Colonic mucosa (tissue), 4 donors: Measurements from ENCODE around the gene ZNF827. TPM values are rescaled to one million over a fixed set of nuclear protein-coding genes. Genes with fewer than 3 reads are reported as not detected.
A peak's percentile ranks its signal among the peaks of the same experiment; 100 is the strongest.

Source experiments
- DNase-seq: peaks from one replicate; pipeline ENCODE4 v3.0.0-alpha.2; 2020
- H3K27ac ChIP-seq: fragments of 200-600 bp; one replicate; pipeline ENCODE4 v1.8.0; 2021
- H3K27me3 ChIP-seq: fragments of 200-600 bp; one replicate; pipeline ENCODE4 v1.8.0; 2021
- H3K36me3 ChIP-seq: fragments of 200-600 bp; one replicate; pipeline ENCODE4 v1.8.0; 2021
- H3K4me1 ChIP-seq: fragments of 200-600 bp; one replicate; pipeline ENCODE4 v1.8.0; 2021; ENCODE audit warnings: mild to moderate bottlenecking
- H3K4me3 ChIP-seq: fragments of 200-600 bp; one replicate; pipeline ENCODE4 v1.8.0; 2021
- H3K9ac ChIP-seq, 2 donors: one replicate each; pipeline ENCODE4 v1.7.0; 2013; ENCODE audit warnings: control low read depth in 2 of 2, low read depth in 2 of 2, low read length in 2 of 2
- H3K9me3 ChIP-seq: fragments of 200-600 bp; one replicate; pipeline ENCODE4 v1.8.0; 2021
- CTCF ChIP-seq: fragments of 200-600 bp; IDR thresholded peaks from one replicate; pipeline ENCODE4 v1.8.0; 2022; ENCODE audit warnings: antibody characterized with exemption, mild to moderate bottlenecking
- intact Hi-C: fragments of 100-400 bp; cut with DNase I; formaldehyde crosslinking; loops from one replicate; pipeline ENCODE4 v1.14.1; 2022
- total RNA-seq, 2 donors: library from RNA; stranded (reverse); fragmentation: NEBNext Ultra II Directional in 1 of 2; extraction: Animal tissue kit (Norgen Biotek cat#: 25700) in 1 of 2; gene quantifications; one replicate each; pipeline ENCODE4 v1.2.1, GENCODE V29; 2021
- donor health status: healthy.
- donor health status: DM: no; HTN: no; CAD: no.
- donor health status: DM: no; HTN: no; CAD: no.

ZNF827 gene
- total RNA-seq, 2 donors from 2014 or later, result 17.9 to 19.7 TPM

- Histone ChIP-seq H3K27ac (no peak overlapping the region), H3K9ac (no peak overlapping the region), H3K4me1 (peaks cover 3% of the 10 kb centered on the region), H3K9me3 (no peaks in the 10 kb centered on the region), H3K4me3 (no peak overlapping the region), H3K27me3 (no peaks in the 10 kb centered on the region), H3K36me3 (no peaks in the 10 kb centered on the region)
- intact Hi-C loops, result no loop called here
- no peak for TF ChIP-seq CTCF
- DNase-seq, result no peak
Measured at GRCh38 chr4:145884775-145885174, 53.8 kb downstream of the ZNF827 start.

- intact Hi-C loops, result no loop called here
- DNase-seq, result no peak
- Histone ChIP-seq H3K4me1 (peaks cover 3% of the 10 kb centered on the region), H3K27ac (no peak overlapping the region), H3K36me3 (no peaks in the 10 kb centered on the region), H3K4me3 (no peak overlapping the region), H3K9me3 (no peaks in the 10 kb centered on the region), H3K9ac (no peak overlapping the region), H3K27me3 (no peaks in the 10 kb centered on the region)
- TF ChIP-seq CTCF, result no peak
Measured at GRCh38 chr4:145883101-145883694, 55.4 kb downstream of the ZNF827 start.

- TF ChIP-seq CTCF, result no peak
- intact Hi-C loops, result no loop called here
- peak overlapping the region in 1 of 2 donors; percentile 49 for H3K9ac ChIP-seq
- no peaks in the 10 kb centered on the region for H3K36me3 ChIP-seq
- peaks cover 3% of the 10 kb centered on the region for H3K4me1 ChIP-seq
- no peaks in the 10 kb centered on the region for H3K9me3 ChIP-seq
- H3K27ac ChIP-seq, result peak overlapping the region; percentile 19
- no peak for DNase-seq
- H3K27me3 ChIP-seq, result no peaks in the 10 kb centered on the region
- H3K4me3 ChIP-seq, result no peak overlapping the region
Measured at GRCh38 chr4:145882604-145883003, 56.0 kb downstream of the ZNF827 start.

GRCh38 chr4:145881989-145882388 lies 56.6 kb downstream of the ZNF827 start:
- Histone ChIP-seq H3K4me3 (no peak overlapping the region), H3K27me3 (no peaks in the 10 kb centered on the region), H3K27ac (peak overlapping the region; percentile 19), H3K9ac (peak overlapping the region in 1 of 2 donors; percentile 49), H3K9me3 (no peaks in the 10 kb centered on the region), H3K4me1 (peaks cover 3% of the 10 kb centered on the region), H3K36me3 (no peaks in the 10 kb centered on the region)
- no peak for TF ChIP-seq CTCF
- peak; percentile 84 for DNase-seq
- intact Hi-C loops, result no loop called here

- no peak for DNase-seq
- no peaks in the 10 kb centered on the region for H3K27me3 ChIP-seq
- intact Hi-C loops, result no loop called here
Measured at GRCh38 chr4:145881576-145881975, 57.0 kb downstream of the ZNF827 start.

More at GRCh38 chr4:145881576-145881975, 57.0 kb downstream of the ZNF827 start:
- Histone ChIP-seq H3K27ac (no peak overlapping the region), H3K4me1 (peaks cover 3% of the 10 kb centered on the region), H3K36me3 (no peaks in the 10 kb centered on the region), H3K9me3 (no peaks in the 10 kb centered on the region), H3K4me3 (no peak overlapping the region), H3K9ac (peak overlapping the region in 1 of 2 donors; percentile 49)
- TF ChIP-seq CTCF, result no peak
